ENCODE results near the gene RBPJ.

DNA sequence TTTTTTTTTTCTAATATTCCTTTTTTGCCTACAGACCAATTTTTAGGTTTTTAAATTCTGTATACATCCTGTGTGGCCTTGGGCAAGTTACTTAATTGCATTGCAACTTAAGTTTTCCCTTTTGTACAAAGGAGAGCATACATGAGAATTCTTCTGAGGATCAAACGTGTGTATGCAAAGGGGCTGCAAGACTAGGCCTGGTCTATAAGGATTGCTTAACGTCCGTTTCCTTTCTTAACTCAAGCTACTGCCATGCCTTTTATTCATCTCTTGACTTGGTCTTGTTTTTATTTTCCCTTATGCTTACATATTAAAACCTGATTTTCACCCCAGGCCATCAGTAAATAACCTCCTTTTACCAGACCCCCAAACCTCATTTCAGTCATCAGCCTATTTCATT lies 13.6 kb downstream of the RBPJ start:
- TF ChIP-seq, protein P1, sequence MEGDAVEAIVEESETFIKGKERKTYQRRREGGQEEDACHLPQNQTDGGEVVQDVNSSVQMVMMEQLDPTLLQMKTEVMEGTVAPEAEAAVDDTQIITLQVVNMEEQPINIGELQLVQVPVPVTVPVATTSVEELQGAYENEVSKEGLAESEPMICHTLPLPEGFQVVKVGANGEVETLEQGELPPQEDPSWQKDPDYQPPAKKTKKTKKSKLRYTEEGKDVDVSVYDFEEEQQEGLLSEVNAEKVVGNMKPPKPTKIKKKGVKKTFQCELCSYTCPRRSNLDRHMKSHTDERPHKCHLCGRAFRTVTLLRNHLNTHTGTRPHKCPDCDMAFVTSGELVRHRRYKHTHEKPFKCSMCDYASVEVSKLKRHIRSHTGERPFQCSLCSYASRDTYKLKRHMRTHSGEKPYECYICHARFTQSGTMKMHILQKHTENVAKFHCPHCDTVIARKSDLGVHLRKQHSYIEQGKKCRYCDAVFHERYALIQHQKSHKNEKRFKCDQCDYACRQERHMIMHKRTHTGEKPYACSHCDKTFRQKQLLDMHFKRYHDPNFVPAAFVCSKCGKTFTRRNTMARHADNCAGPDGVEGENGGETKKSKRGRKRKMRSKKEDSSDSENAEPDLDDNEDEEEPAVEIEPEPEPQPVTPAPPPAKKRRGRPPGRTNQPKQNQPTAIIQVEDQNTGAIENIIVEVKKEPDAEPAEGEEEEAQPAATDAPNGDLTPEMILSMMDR (conservative IDR thresholded peaks at IDR 0.05), result no peak
- TF ChIP-seq ZFX (IDR thresholded peaks at IDR 0.05), result no peak
